PC-3 (cell line): Measurements from ENCODE around the gene ADI1. TPM values are rescaled to one million over a fixed set of nuclear protein-coding genes. Genes with fewer than 3 reads are reported as not detected.
"Not testable (repeated sequence)": the region's sequence is repeated elsewhere in the genome, so short reads cannot be mapped to it uniquely, and the experiment has no call there.

Experiments used
- ATAC-seq: fragments of 200-7000 bp; cut with Tn5 transposase; 2 replicates; pipeline ENCODE4 v1.9.1; 2020; ENCODE audit warnings: mild to moderate bottlenecking, moderate library complexity
- BruUV-seq: library from RNA; stranded (reverse); fragments of 400-500 nt; replicated peaks from 2 replicates; lab custom pipeline; 2021; lab: Mats Ljungman, UMichigan
- CTCF ChIA-PET: fragments of 300-600 bp; sonication (Branson Sonifier 250); formaldehyde crosslinking; loops from one replicate; lab custom pipeline; 2022; ENCODE audit warnings: antibody characterized with exemption; lab: Charles Lee
- POLR2A ChIA-PET: fragments of 300-600 bp; sonication (Branson Sonifier 250); formaldehyde crosslinking; loops from one replicate; lab custom pipeline; 2022; ENCODE audit warnings: antibody characterized with exemption; ENCODE audit not compliant: unreplicated experiment; lab: Charles Lee
- DNase-seq: peaks from one replicate; pipeline ENCODE4 v3.0.0-alpha.2; 2015
- H2AFZ ChIP-seq: fragments of 300-600 bp; sonication (generic); 2 replicates; pipeline ENCODE4 v1.6.0; 2016; ENCODE audit warnings: antibody characterized with exemption, low read length
- H3F3A ChIP-seq: fragments of 300-600 bp; sonication (generic); one replicate; pipeline ENCODE4 v1.6.0; 2017; ENCODE audit warnings: antibody characterized with exemption, low read length, control low read depth, mild to moderate bottlenecking; ENCODE audit not compliant: unreplicated experiment
- H3K27ac ChIP-seq: fragments of 300-600 bp; sonication (generic); 2 replicates; pipeline ENCODE4 v1.5.1; 2016; ENCODE audit warnings: mild to moderate bottlenecking, low read length
- H3K27me3 ChIP-seq: fragments of 300-600 bp; sonication (generic); 2 replicates; pipeline ENCODE4 v1.6.1; 2016; ENCODE audit warnings: low read length, mixed read lengths
- H3K36me3 ChIP-seq: fragments of 300-600 bp; sonication (generic); 2 replicates; pipeline ENCODE4 v1.6.1; 2016; ENCODE audit warnings: low read depth, mixed run types, low read length, mixed read lengths
- H3K4me1 ChIP-seq: fragments of 300-600 bp; sonication (generic); 2 replicates; pipeline ENCODE4 v1.5.1; 2016; ENCODE audit warnings: low read length; ENCODE audit not compliant: insufficient read depth
- H3K4me2 ChIP-seq: fragments of 300-600 bp; sonication (generic); 2 replicates; pipeline ENCODE4 v1.6.0; 2016; ENCODE audit warnings: low read length
- H3K4me3 ChIP-seq: fragments of 300-600 bp; sonication (generic); 2 replicates; pipeline ENCODE4 v1.5.1; 2016; ENCODE audit warnings: mild to moderate bottlenecking, low read length, mixed read lengths
- H3K79me2 ChIP-seq: fragments of 300-600 bp; sonication (generic); 2 replicates; pipeline ENCODE4 v1.6.1; 2017; ENCODE audit warnings: low read length, mixed read lengths
- H3K9ac ChIP-seq: fragments of 300-600 bp; sonication (generic); 2 replicates; pipeline ENCODE4 v1.6.0; 2016; ENCODE audit warnings: mild to moderate bottlenecking, low read length
- H3K9me2 ChIP-seq: fragments of 300-600 bp; sonication (generic); replicated peaks from 2 replicates; pipeline ENCODE4 v1.6.1; 2016; ENCODE audit warnings: mixed run types, low read length, mixed read lengths
- H3K9me3 ChIP-seq: fragments of 300-600 bp; sonication (generic); 2 replicates; pipeline ENCODE4 v1.6.1; 2016; ENCODE audit warnings: low read length, mixed read lengths
- H4K20me1 ChIP-seq: fragments of 300-600 bp; sonication (generic); 2 replicates; pipeline ENCODE4 v1.6.1; 2016; ENCODE audit warnings: low read length, mixed read lengths
- CTCF ChIP-seq: fragments of 300-600 bp; sonication (generic); conservative IDR thresholded peaks from 2 replicates; pipeline ENCODE4 v1.5.1; 2017; ENCODE audit warnings: antibody characterized with exemption, low read depth, mild to moderate bottlenecking, low read length
- EZH2 ChIP-seq: fragments of 300-600 bp; sonication (generic); IDR thresholded peaks from one replicate; pipeline ENCODE4 v1.6.1; 2017; ENCODE audit warnings: antibody characterized with exemption, mild to moderate bottlenecking, low read length; ENCODE audit not compliant: unreplicated experiment
- EZH2phosphoT487 ChIP-seq: fragments of 300-600 bp; sonication (generic); IDR thresholded peaks from 2 replicates; pipeline ENCODE4 v1.6.1; 2018; ENCODE audit warnings: mild to moderate bottlenecking, antibody characterized with exemption, low read length, borderline replicate concordance
- intact Hi-C: fragments of 100-400 bp; cut with micrococcal nuclease; formaldehyde crosslinking; loops from 2 replicates; pipeline ENCODE4 v1.9.0; 2023
- total RNA-seq: library from RNA; depleted of rRNA; stranded (reverse); fragments of >200 nt; gene quantifications from 2 replicates; pipeline ENCODE4 v1.2.3, GENCODE V29; 2014

The ADI1 gene
- total RNA-seq, 1 experiment from 2014 or later: 97.8 TPM

- TF ChIP-seq CTCF (no peak), EZH2phosphoT487 (no peak), EZH2 (no peak)
- H3K9me2 ChIP-seq: no peaks in the 10 kb centered on the region
- CTCF ChIA-PET: no interaction called here
- H3K9ac ChIP-seq: no peak overlapping the region
- intact Hi-C loops: no loop called here
- H3K27ac ChIP-seq: no peak overlapping the region
- no peaks in the 10 kb centered on the region for H4K20me1 ChIP-seq
- no peaks in the 10 kb centered on the region for H3K27me3 ChIP-seq
- ATAC-seq (no peak), DNase-seq (no peak)
- H3F3A ChIP-seq: no peaks in the 10 kb centered on the region
- H3K4me2 ChIP-seq: no peak overlapping the region
- no TSS peak for BruUV-seq
- no peak overlapping the region for H2AFZ ChIP-seq
- peaks cover 38% of the 10 kb centered on the region for H3K36me3 ChIP-seq
- H3K9me3 ChIP-seq: no peaks in the 10 kb centered on the region
- POLR2A ChIA-PET: no interaction called here
- H3K4me1 ChIP-seq: no peaks in the 10 kb centered on the region
- peaks cover 5% of the 10 kb centered on the region; the same call in 1 of the 2 replicates for H3K79me2 ChIP-seq
- H3K4me3 ChIP-seq: no peak overlapping the region
Measured at GRCh38 chr2:3500326-3500899, 18.9 kb downstream of the ADI1 start.

- POLR2A ChIA-PET: no interaction called here
Measured at GRCh38 chr2:3498783-3499394, 20.4 kb downstream of the ADI1 start.

GRCh38 chr2:3496708-3497080, 22.6 kb downstream of the ADI1 start:
- H3K27ac ChIP-seq, H2AFZ ChIP-seq, H3K4me2 ChIP-seq, H3K79me2 ChIP-seq, intact Hi-C loops, BruUV-seq, H4K20me1 ChIP-seq, H3K4me1 ChIP-seq, ATAC-seq, H3K9me3 ChIP-seq, H3K27me3 ChIP-seq, H3K9ac ChIP-seq, H3K9me2 ChIP-seq, DNase-seq, H3K4me3 ChIP-seq, POLR2A ChIA-PET, CTCF ChIA-PET, H3F3A ChIP-seq: not testable (repeated sequence)
- H3K36me3 ChIP-seq: peaks cover 18% of the 10 kb centered on the region

More at GRCh38 chr2:3498783-3499394, 20.4 kb downstream of the ADI1 start:
- Histone ChIP-seq H3K36me3 (peaks cover 24% of the 10 kb centered on the region), H3K4me3 (no peak overlapping the region), H3K9me3 (no peaks in the 10 kb centered on the region), H4K20me1 (no peaks in the 10 kb centered on the region), H3K27ac (no peak overlapping the region), H3K79me2 (0 out of 2 replicates have a peak, but pooled peaks cover 5% of the 10 kb centered on the region), H3K9ac (no peak overlapping the region), H3K27me3 (no peaks in the 10 kb centered on the region), H2AFZ (no peak overlapping the region), H3K4me2 (no peak overlapping the region), H3K9me2 (no peaks in the 10 kb centered on the region), H3F3A (no peaks in the 10 kb centered on the region), H3K4me1 (no peaks in the 10 kb centered on the region)
- intact Hi-C loops: no loop called here
- BruUV-seq: no TSS peak
- ATAC-seq (no peak), DNase-seq (no peak)
- no peak for TF ChIP-seq EZH2phosphoT487
- TF ChIP-seq EZH2: no peak
- TF ChIP-seq CTCF: no peak
- CTCF ChIA-PET: no interaction called here
